ENCODE measurements around the gene GLT8D1. TPM values are rescaled to one million over a fixed set of nuclear protein-coding genes. Genes with fewer than 3 reads are reported as not detected.
A peak's percentile ranks its signal among the peaks of the same experiment; 100 is the strongest.

Gene GLT8D1
- total and polyA plus RNA-seq, 9 of the 15 experiments (the other 6 are each of a cell fraction or from before 2014, with no cell fraction given), result 14.1 to 65.9 (median 33.7) TPM

DNA sequence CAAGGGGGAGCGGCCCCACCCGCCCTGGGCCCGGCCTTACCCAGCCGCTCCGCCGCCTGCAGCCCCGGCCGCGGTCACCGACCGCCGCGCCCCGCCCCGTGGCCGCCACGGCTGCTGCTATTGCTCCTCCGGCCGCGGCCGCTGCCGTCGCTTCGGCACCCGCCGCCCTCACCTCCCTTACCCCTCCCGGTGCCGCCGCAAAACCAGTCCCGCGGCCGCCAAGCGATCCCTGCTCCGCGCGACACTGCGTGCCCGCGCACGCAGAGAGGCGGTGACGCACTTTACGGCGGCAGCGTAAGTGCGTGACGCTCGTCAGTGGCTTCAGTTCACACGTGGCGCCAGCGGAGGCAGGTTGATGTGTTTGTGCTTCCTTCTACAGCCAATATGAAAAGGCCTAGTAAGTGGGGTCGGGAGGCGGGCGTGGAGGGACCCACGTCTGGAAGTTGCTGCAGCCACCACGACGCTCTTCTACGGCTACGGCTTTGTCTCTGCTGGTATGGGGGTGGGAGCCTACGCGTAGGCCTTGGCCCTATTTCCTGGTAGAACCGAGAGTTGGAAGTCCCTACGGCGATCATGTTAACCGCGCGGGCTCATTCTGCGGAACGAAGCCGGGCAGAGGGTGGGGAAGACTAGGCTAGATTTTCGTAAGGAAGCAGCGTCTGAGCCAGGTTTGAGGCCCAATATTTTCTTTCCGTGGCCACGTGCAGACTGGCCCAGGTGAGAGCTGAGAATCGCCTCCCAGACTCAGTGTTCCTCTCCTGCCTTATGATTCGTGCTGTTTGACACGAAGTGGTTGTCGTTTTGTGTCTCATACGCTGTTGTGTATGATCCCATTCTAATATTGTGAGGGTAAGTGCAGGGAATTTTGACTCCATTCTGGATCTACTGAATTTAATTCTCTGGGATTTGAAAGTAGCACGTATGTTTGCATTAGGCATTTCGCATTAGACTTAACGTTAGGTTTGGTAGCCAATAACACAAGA, 19.6 kb downstream of the GLT8D1 start, which contains the start of the genes GNL3 and PBRM1 (continued):
- TF ChIP-seq NCOA6 (IDR thresholded peaks at IDR 0.05) (peak; percentile 93), TEAD2 (tag; IDR thresholded peaks at IDR 0.05) (no peak), ZNF639 (CRISPR knock-in tag; conservative IDR thresholded peaks at IDR 0.05 in 1 of 2, IDR thresholded peaks at IDR 0.05 in 1 of 2) (peak in 1 of 2 experiments; percentile 99; a peak in 2 of 4 replicates), ZNF75A (CRISPR knock-in tag; IDR thresholded peaks at IDR 0.05) (no peak), XRCC3 (IDR thresholded peaks at IDR 0.05) (no peak), WHSC1 (IDR thresholded peaks at IDR 0.05; ENCODE audit: low read length) (no peak), PRPF4 (IDR thresholded peaks at IDR 0.05; ENCODE audit: insufficient read depth, low read depth, low read length, poor library complexity, severe bottlenecking) (no peak), GATA2 (CRISPR knock-in tag; IDR thresholded peaks at IDR 0.05) (no peak), KHSRP (IDR thresholded peaks at IDR 0.05) (no peak), NR2F6 (CRISPR knock-in tag; IDR thresholded peaks at IDR 0.05) (no peak), ZNF174 (CRISPR knock-in tag; IDR thresholded peaks at IDR 0.05) (no peak), ZNF408 (CRISPR knock-in tag; IDR thresholded peaks at IDR 0.05; ENCODE audit: low read depth) (no peak), MAFK (IDR thresholded peaks at IDR 0.05; ENCODE audit: low read length) (no peak)
- TF ChIP-seq, protein P1, sequence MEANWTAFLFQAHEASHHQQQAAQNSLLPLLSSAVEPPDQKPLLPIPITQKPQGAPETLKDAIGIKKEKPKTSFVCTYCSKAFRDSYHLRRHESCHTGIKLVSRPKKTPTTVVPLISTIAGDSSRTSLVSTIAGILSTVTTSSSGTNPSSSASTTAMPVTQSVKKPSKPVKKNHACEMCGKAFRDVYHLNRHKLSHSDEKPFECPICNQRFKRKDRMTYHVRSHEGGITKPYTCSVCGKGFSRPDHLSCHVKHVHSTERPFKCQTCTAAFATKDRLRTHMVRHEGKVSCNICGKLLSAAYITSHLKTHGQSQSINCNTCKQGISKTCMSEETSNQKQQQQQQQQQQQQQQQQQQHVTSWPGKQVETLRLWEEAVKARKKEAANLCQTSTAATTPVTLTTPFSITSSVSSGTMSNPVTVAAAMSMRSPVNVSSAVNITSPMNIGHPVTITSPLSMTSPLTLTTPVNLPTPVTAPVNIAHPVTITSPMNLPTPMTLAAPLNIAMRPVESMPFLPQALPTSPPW (CRISPR knock-in tag; IDR thresholded peaks at IDR 0.05), result peak; percentile 96
- TF ChIP-seq, protein P2, sequence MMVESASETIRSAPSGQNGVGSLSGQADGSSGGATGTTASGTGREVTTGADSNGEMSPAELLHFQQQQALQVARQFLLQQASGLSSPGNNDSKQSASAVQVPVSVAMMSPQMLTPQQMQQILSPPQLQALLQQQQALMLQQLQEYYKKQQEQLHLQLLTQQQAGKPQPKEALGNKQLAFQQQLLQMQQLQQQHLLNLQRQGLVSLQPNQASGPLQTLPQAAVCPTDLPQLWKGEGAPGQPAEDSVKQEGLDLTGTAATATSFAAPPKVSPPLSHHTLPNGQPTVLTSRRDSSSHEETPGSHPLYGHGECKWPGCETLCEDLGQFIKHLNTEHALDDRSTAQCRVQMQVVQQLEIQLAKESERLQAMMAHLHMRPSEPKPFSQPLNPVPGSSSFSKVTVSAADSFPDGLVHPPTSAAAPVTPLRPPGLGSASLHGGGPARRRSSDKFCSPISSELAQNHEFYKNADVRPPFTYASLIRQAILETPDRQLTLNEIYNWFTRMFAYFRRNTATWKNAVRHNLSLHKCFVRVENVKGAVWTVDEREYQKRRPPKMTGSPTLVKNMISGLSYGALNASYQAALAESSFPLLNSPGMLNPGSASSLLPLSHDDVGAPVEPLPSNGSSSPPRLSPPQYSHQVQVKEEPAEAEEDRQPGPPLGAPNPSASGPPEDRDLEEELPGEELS (CRISPR knock-in tag; IDR thresholded peaks at IDR 0.05; ENCODE audit: borderline replicate concordance), result no peak
- TF ChIP-seq, protein P3, sequence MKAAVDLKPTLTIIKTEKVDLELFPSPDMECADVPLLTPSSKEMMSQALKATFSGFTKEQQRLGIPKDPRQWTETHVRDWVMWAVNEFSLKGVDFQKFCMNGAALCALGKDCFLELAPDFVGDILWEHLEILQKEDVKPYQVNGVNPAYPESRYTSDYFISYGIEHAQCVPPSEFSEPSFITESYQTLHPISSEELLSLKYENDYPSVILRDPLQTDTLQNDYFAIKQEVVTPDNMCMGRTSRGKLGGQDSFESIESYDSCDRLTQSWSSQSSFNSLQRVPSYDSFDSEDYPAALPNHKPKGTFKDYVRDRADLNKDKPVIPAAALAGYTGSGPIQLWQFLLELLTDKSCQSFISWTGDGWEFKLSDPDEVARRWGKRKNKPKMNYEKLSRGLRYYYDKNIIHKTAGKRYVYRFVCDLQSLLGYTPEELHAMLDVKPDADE (conservative IDR thresholded peaks at IDR 0.05; ENCODE audit: control insufficient read depth, low read depth, low read length), result no peak
